ENCODE data around the gene ADAMTS12. TPM values are rescaled to one million over a fixed set of nuclear protein-coding genes. Genes with fewer than 3 reads are reported as not detected.

ADAMTS12 gene
- total and polyA plus RNA-seq, 2 of the 8 experiments (the other 6 are each of a cell fraction or from before 2014, with no cell fraction given), result 6.4 to 12.8 TPM

DNA sequence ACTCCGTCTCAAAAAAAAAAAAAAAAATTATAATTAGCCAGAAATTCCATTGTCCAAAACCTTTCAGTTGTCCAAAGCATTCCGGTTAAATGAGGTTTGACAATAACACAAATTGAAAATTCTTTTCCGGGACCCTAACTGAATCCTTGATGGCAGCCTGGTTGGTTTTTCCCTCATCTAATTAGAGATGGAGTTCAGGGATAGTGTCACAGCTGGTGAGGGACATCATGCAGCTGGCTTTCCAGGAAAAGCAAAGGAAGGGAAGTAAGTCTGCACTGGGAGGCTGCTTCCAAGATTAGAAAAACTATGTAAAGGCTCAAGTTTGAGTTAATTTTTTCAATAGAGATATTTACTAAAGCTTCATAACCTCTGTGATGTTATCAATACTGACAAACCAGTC lies 195.4 kb downstream of the ADAMTS12 start:
- H3K9me3 ChIP-seq (ENCODE audit: insufficient read depth in 2 of 2, low read depth in 1 of 2, low read length in 1 of 2), result peaks cover 0 to 4% of the 10 kb centered on the region in 2 experiments; a peak in 1 of 4 replicates
- H3K18ac ChIP-seq (ENCODE audit: extremely low read depth, low read length), result no peak overlapping the region
- H4K5ac ChIP-seq (ENCODE audit: insufficient read length, low read depth, low read length), result no peak overlapping the region
- no peak overlapping the region for H3K56ac ChIP-seq (replicated peaks; ENCODE audit: insufficient read length, low read depth, low read length)
- ChIA-PET POLR2A (ENCODE audit: partially characterized antibody) (interaction anchor here (1.0 kb wide), 1 partner anchor 10 kb away, joined by 3 read pairs; no protein-coding TSS in a partner anchor), CTCF (ENCODE audit: partially characterized antibody) (interaction anchor here (0.6 kb wide), 1 partner anchor 57 kb away, joined by 3 read pairs; no protein-coding TSS in a partner anchor)
- TF ChIP-seq, protein P1, sequence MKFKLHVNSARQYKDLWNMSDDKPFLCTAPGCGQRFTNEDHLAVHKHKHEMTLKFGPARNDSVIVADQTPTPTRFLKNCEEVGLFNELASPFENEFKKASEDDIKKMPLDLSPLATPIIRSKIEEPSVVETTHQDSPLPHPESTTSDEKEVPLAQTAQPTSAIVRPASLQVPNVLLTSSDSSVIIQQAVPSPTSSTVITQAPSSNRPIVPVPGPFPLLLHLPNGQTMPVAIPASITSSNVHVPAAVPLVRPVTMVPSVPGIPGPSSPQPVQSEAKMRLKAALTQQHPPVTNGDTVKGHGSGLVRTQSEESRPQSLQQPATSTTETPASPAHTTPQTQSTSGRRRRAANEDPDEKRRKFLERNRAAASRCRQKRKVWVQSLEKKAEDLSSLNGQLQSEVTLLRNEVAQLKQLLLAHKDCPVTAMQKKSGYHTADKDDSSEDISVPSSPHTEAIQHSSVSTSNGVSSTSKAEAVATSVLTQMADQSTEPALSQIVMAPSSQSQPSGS (IDR thresholded peaks at IDR 0.05; ENCODE audit: low read length), result no peak
- no peak for TF ChIP-seq HDAC6 (IDR thresholded peaks at IDR 0.05; ENCODE audit: low read depth, low read length)
- no peak overlapping the region for H2AK5ac ChIP-seq (ENCODE audit: low read depth, low read length)
- no peak overlapping the region for H3K27ac ChIP-seq (ENCODE audit: low read depth, low read length)
- no peaks in the 10 kb centered on the region for H3K23me2 ChIP-seq (ENCODE audit: low read depth, low read length)
- no peak overlapping the region for H3K14ac ChIP-seq (ENCODE audit: insufficient read length)
- H3K23ac ChIP-seq (ENCODE audit: insufficient read length), result no peak overlapping the region
- H2BK20ac ChIP-seq (ENCODE audit: low read length), result no peak overlapping the region
- H3K36me3 ChIP-seq (ENCODE audit: control insufficient read depth in 2 of 4, insufficient read depth in 4 of 4, low read length in 3 of 4), result peaks cover 0 to 2% (median 0%) of the 10 kb centered on the region in 4 experiments; a peak in 1 of 8 replicates
- H3K79me2 ChIP-seq (ENCODE audit: control insufficient read depth in 1 of 2, insufficient read depth in 2 of 2, low read length in 2 of 2), result no peaks in the 10 kb centered on the region
- H3K4ac ChIP-seq (replicated peaks; ENCODE audit: insufficient read length, low read depth, low read length), result no peak overlapping the region
- H4K91ac ChIP-seq (replicated peaks; ENCODE audit: insufficient read length, low read length), result no peak overlapping the region
- no peak overlapping the region for H4K8ac ChIP-seq (ENCODE audit: extremely low read depth, insufficient read depth, low read length)
- no peak overlapping the region for H3K4me2 ChIP-seq (ENCODE audit: insufficient read depth in 1 of 2, low read depth in 2 of 2, low read length in 2 of 2)
- H2BK5ac ChIP-seq (ENCODE audit: low read depth, low read length), result no peak overlapping the region
- H3K4me1 ChIP-seq (replicated peaks in 1 of 4; ENCODE audit: control insufficient read depth in 3 of 4, insufficient read depth in 4 of 4, low read length in 3 of 4), result 0 out of 7 replicates have a peak, but pooled peaks cover 0 to 3% (median 0%) of the 10 kb centered on the region in 4 experiments
- no peak overlapping the region for H2BK120ac ChIP-seq (replicated peaks; ENCODE audit: low read depth, low read length)
- no peaks in the 10 kb centered on the region for H3K27me3 ChIP-seq (replicated peaks in 1 of 4; ENCODE audit: control insufficient read depth in 3 of 4, extremely low read depth in 1 of 4, insufficient read depth in 3 of 4, low read length in 3 of 4)
- H3K9ac ChIP-seq (replicated peaks in 1 of 4; ENCODE audit: extremely low read depth in 1 of 4, low read depth in 3 of 4, low read length in 3 of 4), result no peak overlapping the region
- no peak overlapping the region for H2BK15ac ChIP-seq (ENCODE audit: low read length)
- H3K4me3 ChIP-seq (ENCODE audit: extremely low read depth in 1 of 4, insufficient read depth in 2 of 4, low read depth in 3 of 4, low read length in 4 of 4), result no peak overlapping the region
- WGBS, 2 experiments (ENCODE audit: extremely low coverage in 1 of 2, insufficient coverage in 1 of 2, insufficient read length in 1 of 2, insufficient replicate concordance in 2 of 2, low coverage in 1 of 2, low lambda C conversion rate in 2 of 2, missing lambda C conversion rate in 1 of 2), result 92% methylated on average over 2 of the region's 3 CpGs; no CpG with 5 or more reads in 1 of the 2 experiments
- no peaks in the 10 kb centered on the region for H4K20me1 ChIP-seq (replicated peaks in 1 of 2; ENCODE audit: control insufficient read depth in 1 of 2, insufficient read depth in 2 of 2, low read length in 2 of 2)
- H3K79me1 ChIP-seq (ENCODE audit: low read depth, low read length), result no peaks in the 10 kb centered on the region
- DNase-seq (ENCODE audit: low read depth in 1 of 2, low spot score in 2 of 2) (no peak), FAIRE-seq (no peak)
- H2BK12ac ChIP-seq (ENCODE audit: low read depth, low read length), result no peak overlapping the region
- H2AFZ ChIP-seq (ENCODE audit: low read length), result no peak overlapping the region

Data from H1 (cell line).